ENCODE measurements around the gene NKAIN1.

DNA sequence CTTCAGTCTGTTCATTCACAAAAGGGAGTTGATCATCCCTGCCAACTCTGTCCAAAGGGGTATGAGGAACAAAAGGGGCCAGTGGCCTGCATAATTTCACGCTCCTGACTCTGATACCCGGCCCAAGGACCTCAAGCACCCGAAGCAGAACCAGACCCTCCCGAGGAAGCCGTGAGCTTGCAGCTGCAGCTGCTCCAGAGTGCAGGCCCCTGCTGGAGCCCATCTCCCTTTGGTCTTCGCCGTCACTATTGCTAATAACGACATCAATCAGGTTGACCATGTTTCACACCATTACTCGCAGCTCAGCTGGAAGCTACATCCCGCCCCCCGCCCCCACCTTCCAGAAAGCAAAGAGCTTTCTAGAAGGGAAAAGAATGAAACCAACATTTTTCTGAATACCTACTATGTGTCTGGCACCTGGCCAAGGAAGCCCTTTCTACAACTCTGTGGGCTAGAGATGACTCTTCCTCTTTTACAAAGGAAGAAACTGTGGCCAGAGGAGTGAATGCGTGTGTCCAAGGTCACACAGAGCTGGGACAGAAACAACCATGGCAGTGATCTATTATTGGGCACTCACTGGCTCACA, 5.5 kb downstream of the NKAIN1 start:
- TF ChIP-seq POLR2A (IDR thresholded peaks at IDR 0.05; ENCODE audit: low read depth, low read length) (no peak), POU2F2 (IDR thresholded peaks at IDR 0.05; ENCODE audit: low read depth, low read length) (no peak)
